GM23338 (cell line): ENCODE measurements around the gene CYP11A1. TPM values are rescaled to one million over a fixed set of nuclear protein-coding genes. Genes with fewer than 3 reads are reported as not detected.

Source experiments
- ATAC-seq: fragments of 200-7000 bp; cut with Tn5 transposase; 3 replicates; pipeline ENCODE4 v1.9.1; 2020
- DNase-seq: peaks from one replicate; pipeline ENCODE4 v3.0.0-alpha.2; 2015; ENCODE audit warnings: low spot score
- H2AFZ ChIP-seq: fragments of 200-600 bp; sonication (generic); 2 replicates; pipeline ENCODE4 v1.8.0; 2016; ENCODE audit warnings: antibody characterized with exemption, mild to moderate bottlenecking, moderate library complexity
- H3F3A ChIP-seq: fragments of 200-600 bp; sonication (generic); replicated peaks from 2 replicates; pipeline ENCODE4 v1.8.0; 2017; ENCODE audit warnings: antibody characterized with exemption, mixed run types, low read depth
- H3K27ac ChIP-seq: fragments of 200-600 bp; sonication (generic); 2 replicates; pipeline ENCODE4 v1.6.1; 2016; ENCODE audit warnings: low read depth
- H3K27me3 ChIP-seq: fragments of 200-600 bp; sonication (generic); 2 replicates; pipeline ENCODE4 v1.8.0; 2016; ENCODE audit warnings: mild to moderate bottlenecking, mixed run types, moderate library complexity; ENCODE audit not compliant: insufficient read depth
- H3K36me3 ChIP-seq: fragments of 200-600 bp; sonication (generic); 2 replicates; pipeline ENCODE4 v1.8.0; 2016; ENCODE audit warnings: mild to moderate bottlenecking; ENCODE audit not compliant: insufficient read depth
- H3K4me1 ChIP-seq: fragments of 200-600 bp; sonication (generic); 2 replicates; pipeline ENCODE4 v1.8.0; 2016; ENCODE audit warnings: mild to moderate bottlenecking, moderate library complexity; ENCODE audit not compliant: insufficient read depth
- H3K4me2 ChIP-seq: fragments of 200-600 bp; sonication (generic); 2 replicates; pipeline ENCODE4 v1.7.1; 2017; ENCODE audit warnings: mixed run types
- H3K4me3 ChIP-seq: fragments of 200-600 bp; sonication (generic); 2 replicates; pipeline ENCODE4 v1.6.1; 2016; ENCODE audit warnings: mixed run types
- H3K79me2 ChIP-seq: fragments of 200-600 bp; sonication (generic); replicated peaks from 2 replicates; pipeline ENCODE4 v1.8.0; 2017; ENCODE audit warnings: mild to moderate bottlenecking; ENCODE audit not compliant: insufficient read depth
- H3K9me2 ChIP-seq: fragments of 200-600 bp; sonication (generic); 2 replicates; pipeline ENCODE4 v1.8.0; 2017; ENCODE audit not compliant: insufficient read depth
- H4K20me1 ChIP-seq: fragments of 200-600 bp; sonication (generic); replicated peaks from 2 replicates; pipeline ENCODE4 v1.8.0; 2017; ENCODE audit warnings: mild to moderate bottlenecking; ENCODE audit not compliant: insufficient read depth
- H3K27ac Mint-ChIP-seq: 2 replicates; pipeline ENCODE4 v1.8.0; 2020; ENCODE audit warnings: inconsistent platforms, mild to moderate bottlenecking, moderate library complexity, mixed read lengths
- H3K27me3 Mint-ChIP-seq: 3 replicates; pipeline ENCODE4 v1.8.0; 2022; ENCODE audit warnings: low read depth, mild to moderate bottlenecking, moderate library complexity, mixed read lengths, inconsistent platforms; ENCODE audit not compliant: insufficient read depth, poor library complexity
- H3K36me3 Mint-ChIP-seq: 3 replicates; pipeline ENCODE4 v1.8.0; 2021; ENCODE audit warnings: low read depth, mild to moderate bottlenecking, inconsistent platforms, moderate library complexity, mixed read lengths
- H3K4me1 Mint-ChIP-seq: 3 replicates; pipeline ENCODE4 v1.8.0; 2020; ENCODE audit warnings: mild to moderate bottlenecking, inconsistent platforms, mixed read lengths
- H3K4me3 Mint-ChIP-seq: 3 replicates; pipeline ENCODE4 v1.8.0; 2021; ENCODE audit warnings: moderate library complexity, mild to moderate bottlenecking, inconsistent platforms, mixed read lengths
- H3K9me3 Mint-ChIP-seq: 3 replicates; pipeline ENCODE4 v1.8.0; 2020; ENCODE audit warnings: moderate library complexity, mild to moderate bottlenecking, inconsistent platforms, mixed read lengths
- CREB1 ChIP-seq: fragments of 250-450 bp; sonication (Bioruptor Pico); IDR thresholded peaks from 2 replicates; pipeline ENCODE4 v1.5.0; 2020; ENCODE audit warnings: low read depth, mild to moderate bottlenecking, moderate library complexity
- EZH2 ChIP-seq: fragments of 200-600 bp; sonication (generic); IDR thresholded peaks from one replicate; pipeline ENCODE4 v1.8.0; 2017; ENCODE audit warnings: antibody characterized with exemption, mild to moderate bottlenecking, low read depth; ENCODE audit not compliant: unreplicated experiment
- EZH2phosphoT487 ChIP-seq: fragments of 200-600 bp; sonication (generic); IDR thresholded peaks from one replicate; pipeline ENCODE4 v1.8.1; 2018; ENCODE audit warnings: antibody characterized with exemption; ENCODE audit not compliant: unreplicated experiment
- JUNB ChIP-seq: IDR thresholded peaks from one replicate; pipeline ENCODE4 v1.6.1; 2016; ENCODE audit warnings: antibody characterized with exemption; ENCODE audit not compliant: unreplicated experiment
- NANOG ChIP-seq: IDR thresholded peaks from 2 replicates; pipeline ENCODE4 v1.6.1; 2016; ENCODE audit warnings: antibody characterized with exemption, borderline replicate concordance
- POLR2AphosphoS5 ChIP-seq: IDR thresholded peaks from 2 replicates; pipeline ENCODE4 v1.6.1; 2016; ENCODE audit warnings: antibody characterized with exemption, low read depth
- REST ChIP-seq: IDR thresholded peaks from one replicate; pipeline ENCODE4 v1.6.1; 2018; ENCODE audit warnings: antibody characterized with exemption; ENCODE audit not compliant: unreplicated experiment
- STAT1 ChIP-seq: IDR thresholded peaks from one replicate; pipeline ENCODE4 v1.6.1; 2016; ENCODE audit warnings: antibody characterized with exemption; ENCODE audit not compliant: unreplicated experiment
- ZNF114 ChIP-seq: fragments of 250-450 bp; sonication (Bioruptor Pico); IDR thresholded peaks from 2 replicates; pipeline ENCODE4 v1.5.0; 2020; ENCODE audit warnings: mild to moderate bottlenecking, moderate library complexity
- ZNF331 ChIP-seq: fragments of 250-450 bp; sonication (Bioruptor Pico); IDR thresholded peaks from 2 replicates; pipeline ENCODE4 v1.5.0; 2020; ENCODE audit warnings: low read depth, mild to moderate bottlenecking, moderate library complexity
- polyA plus RNA-seq: library from polyadenylated mRNA; unstranded; fragments of >200 nt; fragmentation: Nextera tagmentation; extraction: Ambion mirVana; gene quantifications from 2 replicates; pipeline ENCODE4 v1.2.1, GENCODE V29; 2016
- total RNA-seq: library from RNA; depleted of rRNA; stranded (reverse); fragments of >200 nt; shearing (Covaris generic); gene quantifications from 2 replicates; pipeline ENCODE4 v1.2.3, GENCODE V29; 2014
- TF ChIP-seq, protein P1 (sequence below): fragments of 250-450 bp; sonication (Bioruptor Pico); IDR thresholded peaks from 2 replicates; pipeline ENCODE4 v1.5.0; 2020; ENCODE audit warnings: mild to moderate bottlenecking, moderate library complexity
- TF ChIP-seq, protein P2 (sequence below), 2 experiments: fragments of 200-600 bp in 1 of 2; sonication (generic) in 1 of 2; conservative IDR thresholded peaks; 2 replicates each; pipeline versions ENCODE4 v1.5.1 to v1.6.1; 2016 to 2017; ENCODE audit warnings: antibody characterized with exemption in 2 of 2, low read depth in 2 of 2, mild to moderate bottlenecking in 2 of 2, moderate library complexity in 1 of 2
- TF ChIP-seq, protein P3 (sequence below): IDR thresholded peaks from 2 replicates; pipeline ENCODE4 v1.6.1; 2016; ENCODE audit warnings: antibody characterized with exemption

The CYP11A1 gene
- total and polyA plus RNA-seq, 2 experiments from 2014 or later: 1.2 to 1.7 TPM

DNA sequence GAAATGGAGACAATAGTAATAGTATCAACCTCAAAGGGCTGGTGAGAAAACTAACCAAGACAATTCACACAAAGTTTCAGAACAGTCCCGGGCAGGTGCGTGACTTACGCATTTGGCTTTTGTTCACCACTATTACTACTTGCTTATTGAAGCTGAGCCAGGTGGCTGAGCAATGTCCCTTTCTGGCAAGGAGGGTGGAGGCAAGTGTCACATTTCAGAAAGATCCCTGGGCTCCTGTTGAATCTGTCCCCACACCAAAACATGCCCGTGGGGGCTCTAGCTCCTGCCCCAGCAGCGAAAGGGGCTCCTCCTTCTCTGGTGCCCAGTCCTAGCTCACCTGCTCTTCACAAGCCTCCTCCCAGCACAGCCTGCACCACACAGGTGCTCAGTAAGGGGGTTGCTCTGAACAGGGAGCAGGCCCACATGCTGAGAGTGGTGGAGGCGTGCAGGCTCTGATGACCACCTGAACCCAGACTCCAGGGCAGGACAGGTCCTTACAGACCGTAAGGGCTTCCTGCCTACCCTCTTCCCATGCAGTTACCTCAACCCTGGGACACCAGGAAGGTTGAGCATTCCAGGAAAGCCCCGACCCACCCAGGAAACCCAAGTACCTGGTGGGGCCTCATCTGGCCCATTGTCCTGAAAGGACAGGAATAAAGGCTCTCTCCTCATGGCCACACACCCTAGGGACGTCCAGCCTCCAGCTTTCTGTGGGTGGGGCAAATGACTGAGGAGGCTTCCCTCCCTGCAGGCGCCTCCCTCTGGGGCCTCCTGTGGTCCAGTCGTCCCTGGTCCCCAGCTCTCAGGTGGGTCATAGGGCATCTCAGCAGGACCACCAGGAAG is 33.7 kb upstream of the CYP11A1 start:
- H3K36me3 ChIP-seq: no peaks in the 10 kb centered on the region
- H3K4me1 ChIP-seq: peaks cover 5% of the 10 kb centered on the region; the same call in 1 of the 2 replicates
- no peaks in the 10 kb centered on the region for H3F3A ChIP-seq
- ATAC-seq (peak; percentile 17; the same call in 2 of the 3 replicates), DNase-seq (no peak)
- Mint-ChIP-seq H3K27me3 (peaks cover 14% of the 10 kb centered on the region), H3K9me3 (no peaks in the 10 kb centered on the region), H3K27ac (peak overlapping the region; percentile 87; the same call in 1 of the 2 replicates), H3K4me1 (peaks cover 18% of the 10 kb centered on the region), H3K36me3 (no peaks in the 10 kb centered on the region), H3K4me3 (no peak overlapping the region)
- no peak overlapping the region for H3K4me2 ChIP-seq
- H3K27ac ChIP-seq: no peak overlapping the region
- H3K9me2 ChIP-seq: no peaks in the 10 kb centered on the region
- no peak overlapping the region for H3K4me3 ChIP-seq
- H4K20me1 ChIP-seq: no peaks in the 10 kb centered on the region
- no peaks in the 10 kb centered on the region for H3K27me3 ChIP-seq
- TF ChIP-seq REST (no peak), ZNF114 (no peak), POLR2AphosphoS5 (no peak), CREB1 (CRISPR knock-in tag) (no peak), EZH2phosphoT487 (no peak), EZH2 (no peak), STAT1 (no peak), JUNB (no peak), ZNF331 (CRISPR knock-in tag) (no peak), NANOG (no peak)
- TF ChIP-seq, protein P1, sequence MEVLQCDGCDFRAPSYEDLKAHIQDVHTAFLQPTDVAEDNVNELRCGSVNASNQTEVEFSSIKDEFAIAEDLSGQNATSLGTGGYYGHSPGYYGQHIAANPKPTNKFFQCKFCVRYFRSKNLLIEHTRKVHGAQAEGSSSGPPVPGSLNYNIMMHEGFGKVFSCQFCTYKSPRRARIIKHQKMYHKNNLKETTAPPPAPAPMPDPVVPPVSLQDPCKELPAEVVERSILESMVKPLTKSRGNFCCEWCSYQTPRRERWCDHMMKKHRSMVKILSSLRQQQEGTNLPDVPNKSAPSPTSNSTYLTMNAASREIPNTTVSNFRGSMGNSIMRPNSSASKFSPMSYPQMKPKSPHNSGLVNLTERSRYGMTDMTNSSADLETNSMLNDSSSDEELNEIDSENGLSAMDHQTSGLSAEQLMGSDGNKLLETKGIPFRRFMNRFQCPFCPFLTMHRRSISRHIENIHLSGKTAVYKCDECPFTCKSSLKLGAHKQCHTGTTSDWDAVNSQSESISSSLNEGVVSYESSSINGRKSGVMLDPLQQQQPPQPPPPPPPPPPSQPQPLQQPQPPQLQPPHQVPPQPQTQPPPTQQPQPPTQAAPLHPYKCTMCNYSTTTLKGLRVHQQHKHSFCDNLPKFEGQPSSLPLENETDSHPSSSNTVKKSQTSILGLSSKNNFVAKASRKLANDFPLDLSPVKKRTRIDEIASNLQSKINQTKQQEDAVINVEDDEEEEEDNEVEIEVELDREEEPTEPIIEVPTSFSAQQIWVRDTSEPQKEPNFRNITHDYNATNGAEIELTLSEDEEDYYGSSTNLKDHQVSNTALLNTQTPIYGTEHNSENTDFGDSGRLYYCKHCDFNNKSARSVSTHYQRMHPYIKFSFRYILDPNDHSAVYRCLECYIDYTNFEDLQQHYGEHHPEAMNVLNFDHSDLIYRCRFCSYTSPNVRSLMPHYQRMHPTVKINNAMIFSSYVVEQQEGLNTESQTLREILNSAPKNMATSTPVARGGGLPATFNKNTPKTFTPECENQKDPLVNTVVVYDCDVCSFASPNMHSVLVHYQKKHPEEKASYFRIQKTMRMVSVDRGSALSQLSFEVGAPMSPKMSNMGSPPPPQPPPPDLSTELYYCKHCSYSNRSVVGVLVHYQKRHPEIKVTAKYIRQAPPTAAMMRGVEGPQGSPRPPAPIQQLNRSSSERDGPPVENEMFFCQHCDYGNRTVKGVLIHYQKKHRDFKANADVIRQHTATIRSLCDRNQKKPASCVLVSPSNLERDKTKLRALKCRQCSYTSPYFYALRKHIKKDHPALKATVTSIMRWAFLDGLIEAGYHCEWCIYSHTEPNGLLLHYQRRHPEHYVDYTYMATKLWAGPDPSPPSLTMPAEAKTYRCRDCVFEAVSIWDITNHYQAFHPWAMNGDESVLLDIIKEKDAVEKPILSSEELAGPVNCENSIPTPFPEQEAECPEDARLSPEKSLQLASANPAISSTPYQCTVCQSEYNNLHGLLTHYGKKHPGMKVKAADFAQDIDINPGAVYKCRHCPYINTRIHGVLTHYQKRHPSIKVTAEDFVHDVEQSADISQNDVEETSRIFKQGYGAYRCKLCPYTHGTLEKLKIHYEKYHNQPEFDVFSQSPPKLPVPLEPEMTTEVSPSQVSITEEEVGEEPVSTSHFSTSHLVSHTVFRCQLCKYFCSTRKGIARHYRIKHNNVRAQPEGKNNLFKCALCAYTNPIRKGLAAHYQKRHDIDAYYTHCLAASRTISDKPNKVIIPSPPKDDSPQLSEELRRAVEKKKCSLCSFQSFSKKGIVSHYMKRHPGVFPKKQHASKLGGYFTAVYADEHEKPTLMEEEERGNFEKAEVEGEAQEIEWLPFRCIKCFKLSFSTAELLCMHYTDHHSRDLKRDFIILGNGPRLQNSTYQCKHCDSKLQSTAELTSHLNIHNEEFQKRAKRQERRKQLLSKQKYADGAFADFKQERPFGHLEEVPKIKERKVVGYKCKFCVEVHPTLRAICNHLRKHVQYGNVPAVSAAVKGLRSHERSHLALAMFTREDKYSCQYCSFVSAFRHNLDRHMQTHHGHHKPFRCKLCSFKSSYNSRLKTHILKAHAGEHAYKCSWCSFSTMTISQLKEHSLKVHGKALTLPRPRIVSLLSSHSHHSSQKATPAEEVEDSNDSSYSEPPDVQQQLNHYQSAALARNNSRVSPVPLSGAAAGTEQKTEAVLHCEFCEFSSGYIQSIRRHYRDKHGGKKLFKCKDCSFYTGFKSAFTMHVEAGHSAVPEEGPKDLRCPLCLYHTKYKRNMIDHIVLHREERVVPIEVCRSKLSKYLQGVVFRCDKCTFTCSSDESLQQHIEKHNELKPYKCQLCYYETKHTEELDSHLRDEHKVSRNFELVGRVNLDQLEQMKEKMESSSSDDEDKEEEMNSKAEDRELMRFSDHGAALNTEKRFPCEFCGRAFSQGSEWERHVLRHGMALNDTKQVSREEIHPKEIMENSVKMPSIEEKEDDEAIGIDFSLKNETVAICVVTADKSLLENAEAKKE (CRISPR knock-in tag): no peak
- TF ChIP-seq, protein P2, sequence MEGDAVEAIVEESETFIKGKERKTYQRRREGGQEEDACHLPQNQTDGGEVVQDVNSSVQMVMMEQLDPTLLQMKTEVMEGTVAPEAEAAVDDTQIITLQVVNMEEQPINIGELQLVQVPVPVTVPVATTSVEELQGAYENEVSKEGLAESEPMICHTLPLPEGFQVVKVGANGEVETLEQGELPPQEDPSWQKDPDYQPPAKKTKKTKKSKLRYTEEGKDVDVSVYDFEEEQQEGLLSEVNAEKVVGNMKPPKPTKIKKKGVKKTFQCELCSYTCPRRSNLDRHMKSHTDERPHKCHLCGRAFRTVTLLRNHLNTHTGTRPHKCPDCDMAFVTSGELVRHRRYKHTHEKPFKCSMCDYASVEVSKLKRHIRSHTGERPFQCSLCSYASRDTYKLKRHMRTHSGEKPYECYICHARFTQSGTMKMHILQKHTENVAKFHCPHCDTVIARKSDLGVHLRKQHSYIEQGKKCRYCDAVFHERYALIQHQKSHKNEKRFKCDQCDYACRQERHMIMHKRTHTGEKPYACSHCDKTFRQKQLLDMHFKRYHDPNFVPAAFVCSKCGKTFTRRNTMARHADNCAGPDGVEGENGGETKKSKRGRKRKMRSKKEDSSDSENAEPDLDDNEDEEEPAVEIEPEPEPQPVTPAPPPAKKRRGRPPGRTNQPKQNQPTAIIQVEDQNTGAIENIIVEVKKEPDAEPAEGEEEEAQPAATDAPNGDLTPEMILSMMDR (conservative IDR thresholded peaks at IDR 0.05; ENCODE audit: low read depth in 2 of 2): no peak
- TF ChIP-seq, protein P3, sequence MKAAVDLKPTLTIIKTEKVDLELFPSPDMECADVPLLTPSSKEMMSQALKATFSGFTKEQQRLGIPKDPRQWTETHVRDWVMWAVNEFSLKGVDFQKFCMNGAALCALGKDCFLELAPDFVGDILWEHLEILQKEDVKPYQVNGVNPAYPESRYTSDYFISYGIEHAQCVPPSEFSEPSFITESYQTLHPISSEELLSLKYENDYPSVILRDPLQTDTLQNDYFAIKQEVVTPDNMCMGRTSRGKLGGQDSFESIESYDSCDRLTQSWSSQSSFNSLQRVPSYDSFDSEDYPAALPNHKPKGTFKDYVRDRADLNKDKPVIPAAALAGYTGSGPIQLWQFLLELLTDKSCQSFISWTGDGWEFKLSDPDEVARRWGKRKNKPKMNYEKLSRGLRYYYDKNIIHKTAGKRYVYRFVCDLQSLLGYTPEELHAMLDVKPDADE: no peak
- H2AFZ ChIP-seq: no peak overlapping the region
- no peaks in the 10 kb centered on the region for H3K79me2 ChIP-seq
